Activated T-cell treated with anti-CD3 and anti-CD28 coated beads for 24 hours (primary cell): ENCODE measurements around the gene DTHD1.

Experiments
- DNase-seq: peaks from one replicate; pipeline ENCODE4 v3.0.0-alpha.2; 2020; ENCODE audit warnings: low read depth

The DTHD1 gene

GRCh38 chr4:36316607-36317006 is 35.2 kb downstream of the DTHD1 start:
- DNase-seq, result no peak

GRCh38 chr4:36317721-36318120 is 36.3 kb downstream of the DTHD1 start:
- DNase-seq, result no peak

- DNase-seq, result no peak
Measured at GRCh38 chr4:36320117-36320896, 38.9 kb downstream of the DTHD1 start.

- DNase-seq, result no peak
Measured at GRCh38 chr4:36321176-36321575, 39.8 kb downstream of the DTHD1 start.

GRCh38 chr4:36322921-36323354 is 41.5 kb downstream of the DTHD1 start:
- DNase-seq, result peak; percentile 25

- DNase-seq, result no peak
Measured at GRCh38 chr4:36323816-36324419, 42.5 kb downstream of the DTHD1 start.

GRCh38 chr4:36324808-36325207 is 43.4 kb downstream of the DTHD1 start:
- DNase-seq, result no peak

- no peak for DNase-seq
Measured at GRCh38 chr4:36325499-36325898, 44.1 kb downstream of the DTHD1 start.

GRCh38 chr4:36325926-36326325 is 44.5 kb downstream of the DTHD1 start:
- DNase-seq, result no peak

- no peak for DNase-seq
Measured at GRCh38 chr4:36326476-36327029, 45.1 kb downstream of the DTHD1 start.

GRCh38 chr4:36327400-36327799 is 46.0 kb downstream of the DTHD1 start:
- DNase-seq, result no peak

GRCh38 chr4:36328130-36328529 is 46.7 kb downstream of the DTHD1 start:
- no peak for DNase-seq

- DNase-seq, result no peak
Measured at GRCh38 chr4:36329228-36329627, 47.8 kb downstream of the DTHD1 start.

GRCh38 chr4:36330796-36331195 is 49.4 kb downstream of the DTHD1 start:
- no peak for DNase-seq

- DNase-seq, result no peak
Measured at GRCh38 chr4:36332023-36332781, 50.8 kb downstream of the DTHD1 start.

GRCh38 chr4:36332782-36333131 is 51.3 kb downstream of the DTHD1 start:
- DNase-seq, result no peak

GRCh38 chr4:36333303-36333877 is 52.0 kb downstream of the DTHD1 start:
- no peak for DNase-seq

- no peak for DNase-seq
Measured at GRCh38 chr4:36337665-36338185, 56.3 kb downstream of the DTHD1 start.

- DNase-seq, result no peak
Measured at GRCh38 chr4:36338973-36339372, 57.6 kb downstream of the DTHD1 start.

- no peak for DNase-seq
Measured at GRCh38 chr4:36341936-36342335, 60.5 kb downstream of the DTHD1 start.

GRCh38 chr4:36343501-36344175 is 62.2 kb downstream of the DTHD1 start:
- no peak for DNase-seq
